Chondrocyte (in vitro differentiated cells): Measurements from ENCODE around the gene CD33. TPM values are rescaled to one million over a fixed set of nuclear protein-coding genes. Genes with fewer than 3 reads are reported as not detected.

ENCODE experiments used
- DNase-seq: peaks from one replicate; pipeline ENCODE4 v3.0.0; 2021; ENCODE audit warnings: mixed read lengths, low spot score
- H3K27ac Mint-ChIP-seq: one replicate; pipeline ENCODE4 v1.8.0; 2021; ENCODE audit warnings: mild to moderate bottlenecking, moderate library complexity, mixed read lengths; ENCODE audit not compliant: unreplicated experiment
- H3K27me3 Mint-ChIP-seq: 2 replicates; pipeline ENCODE4 v1.8.0; 2021; ENCODE audit warnings: low read depth, mixed read lengths
- H3K36me3 Mint-ChIP-seq: 2 replicates; pipeline ENCODE4 v1.8.0; 2021; ENCODE audit warnings: low read depth, mixed read lengths
- H3K4me1 Mint-ChIP-seq: 2 replicates; pipeline ENCODE4 v1.8.0; 2021; ENCODE audit warnings: low read depth, mild to moderate bottlenecking, mixed read lengths
- H3K4me3 Mint-ChIP-seq: one replicate; pipeline ENCODE4 v1.8.0; 2021; ENCODE audit warnings: mild to moderate bottlenecking, moderate library complexity, mixed read lengths; ENCODE audit not compliant: unreplicated experiment
- H3K9me3 Mint-ChIP-seq: 2 replicates; pipeline ENCODE4 v1.8.0; 2021; ENCODE audit warnings: low read depth, mixed read lengths
- total RNA-seq: library from RNA; stranded (reverse); gene quantifications from 3 replicates; pipeline ENCODE4 v1.2.1, GENCODE V29; 2021
- TF ChIP-seq, protein P1 (sequence below): fragments of 200-600 bp; sonication (generic); IDR thresholded peaks from 2 replicates; pipeline ENCODE4 v1.5.0; 2021; ENCODE audit warnings: antibody characterized with exemption, mild to moderate bottlenecking, moderate library complexity

The CD33 gene
- total RNA-seq, 1 donor from 2014 or later, result not detected

GRCh38 chr19:51220996-51221395, 3.9 kb upstream of the CD33 start:
- H3K4me3 Mint-ChIP-seq, result no peak overlapping the region
- no peak overlapping the region for H3K27ac Mint-ChIP-seq
- H3K9me3 Mint-ChIP-seq, result peaks cover 14% of the 10 kb centered on the region
- DNase-seq, result no peak
- no peaks in the 10 kb centered on the region for H3K4me1 Mint-ChIP-seq
- H3K27me3 Mint-ChIP-seq, result peaks cover 5% of the 10 kb centered on the region
- H3K36me3 Mint-ChIP-seq, result no peaks in the 10 kb centered on the region
- TF ChIP-seq, protein P1, sequence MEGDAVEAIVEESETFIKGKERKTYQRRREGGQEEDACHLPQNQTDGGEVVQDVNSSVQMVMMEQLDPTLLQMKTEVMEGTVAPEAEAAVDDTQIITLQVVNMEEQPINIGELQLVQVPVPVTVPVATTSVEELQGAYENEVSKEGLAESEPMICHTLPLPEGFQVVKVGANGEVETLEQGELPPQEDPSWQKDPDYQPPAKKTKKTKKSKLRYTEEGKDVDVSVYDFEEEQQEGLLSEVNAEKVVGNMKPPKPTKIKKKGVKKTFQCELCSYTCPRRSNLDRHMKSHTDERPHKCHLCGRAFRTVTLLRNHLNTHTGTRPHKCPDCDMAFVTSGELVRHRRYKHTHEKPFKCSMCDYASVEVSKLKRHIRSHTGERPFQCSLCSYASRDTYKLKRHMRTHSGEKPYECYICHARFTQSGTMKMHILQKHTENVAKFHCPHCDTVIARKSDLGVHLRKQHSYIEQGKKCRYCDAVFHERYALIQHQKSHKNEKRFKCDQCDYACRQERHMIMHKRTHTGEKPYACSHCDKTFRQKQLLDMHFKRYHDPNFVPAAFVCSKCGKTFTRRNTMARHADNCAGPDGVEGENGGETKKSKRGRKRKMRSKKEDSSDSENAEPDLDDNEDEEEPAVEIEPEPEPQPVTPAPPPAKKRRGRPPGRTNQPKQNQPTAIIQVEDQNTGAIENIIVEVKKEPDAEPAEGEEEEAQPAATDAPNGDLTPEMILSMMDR, result no peak

GRCh38 chr19:51224163-51224641, 678 bp upstream of the CD33 start:
- TF ChIP-seq, protein P1, result no peak
- Mint-ChIP-seq H3K27me3 (peaks cover 7% of the 10 kb centered on the region), H3K36me3 (no peaks in the 10 kb centered on the region), H3K4me1 (no peaks in the 10 kb centered on the region), H3K4me3 (no peak overlapping the region), H3K9me3 (peaks cover 2% of the 10 kb centered on the region), H3K27ac (no peak overlapping the region)
- no peak for DNase-seq

- Mint-ChIP-seq H3K4me1 (no peaks in the 10 kb centered on the region), H3K27ac (no peak overlapping the region), H3K4me3 (no peak overlapping the region), H3K27me3 (peaks cover 5% of the 10 kb centered on the region), H3K36me3 (no peaks in the 10 kb centered on the region), H3K9me3 (peaks cover 2% of the 10 kb centered on the region)
- DNase-seq, result no peak
- TF ChIP-seq, protein P1, result no peak
These were observed 1.2 kb downstream of the CD33 start for GRCh38 chr19:51226067-51226466.

DNA sequence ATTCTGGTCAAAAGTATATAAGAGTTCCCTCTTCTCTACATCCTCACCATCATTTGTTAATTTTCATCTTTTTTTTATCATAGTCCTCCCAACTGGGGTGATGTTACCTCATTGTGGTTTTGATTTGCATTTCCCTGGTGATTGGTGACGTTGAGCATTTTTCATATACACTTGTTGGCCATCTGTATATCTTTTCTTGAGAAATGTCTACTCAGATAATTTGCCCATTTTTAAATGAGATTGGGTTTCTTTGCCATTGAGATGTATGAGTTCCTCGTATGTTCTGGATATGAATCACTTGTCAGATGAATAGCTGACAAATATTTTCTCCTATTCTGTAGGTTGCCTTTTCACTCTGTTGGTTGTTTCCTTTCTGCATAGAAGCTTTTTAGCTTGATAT, 2.4 kb downstream of the CD33 start:
- H3K27me3 Mint-ChIP-seq, result peaks cover 5% of the 10 kb centered on the region
- H3K4me3 Mint-ChIP-seq, result no peak overlapping the region
- peaks cover 3% of the 10 kb centered on the region for H3K9me3 Mint-ChIP-seq
- no peaks in the 10 kb centered on the region for H3K4me1 Mint-ChIP-seq
- no peak overlapping the region for H3K27ac Mint-ChIP-seq
- no peaks in the 10 kb centered on the region for H3K36me3 Mint-ChIP-seq
- TF ChIP-seq, protein P1, result no peak
- no peak for DNase-seq

DNA sequence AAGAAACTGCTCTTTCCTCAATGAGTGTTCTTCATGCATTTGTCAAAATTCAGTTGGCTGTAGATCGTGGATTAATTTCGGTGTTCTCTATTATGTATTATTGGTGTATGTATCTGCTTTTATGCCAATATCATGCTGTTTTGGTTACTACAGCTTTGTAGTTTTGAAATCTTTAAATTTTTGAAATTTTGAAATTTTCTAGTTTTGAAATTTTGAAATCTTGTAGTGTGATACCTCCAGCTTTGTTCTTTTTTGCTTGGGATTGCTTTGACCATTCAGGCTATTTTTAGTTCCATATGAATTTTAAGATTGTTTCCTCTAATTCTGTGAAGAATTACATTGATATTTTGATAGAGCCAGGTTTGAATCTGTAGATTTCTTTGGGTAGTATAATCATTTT, 3.1 kb downstream of the CD33 start:
- Mint-ChIP-seq H3K9me3 (peaks cover 8% of the 10 kb centered on the region), H3K4me3 (no peak overlapping the region), H3K4me1 (no peaks in the 10 kb centered on the region), H3K36me3 (no peaks in the 10 kb centered on the region), H3K27me3 (peaks cover 5% of the 10 kb centered on the region), H3K27ac (no peak overlapping the region)
- DNase-seq, result no peak
- TF ChIP-seq, protein P1, result no peak
